ENCODE results near the gene NCK1.
"Not testable (repeated sequence)": the region's sequence is repeated elsewhere in the genome, so short reads cannot be mapped to it uniquely, and the experiment has no call there.

NCK1 gene

GRCh38 chr3:136869282-136869681 is 7.3 kb downstream of the NCK1 start:
- DNase-seq: no peak

- DNase-seq: not testable (repeated sequence)
Observed at GRCh38 chr3:136872258-136872657, 10.2 kb downstream of the NCK1 start.

- DNase-seq: not testable (repeated sequence)
Observed at GRCh38 chr3:136879510-136879909, 17.5 kb downstream of the NCK1 start.

GRCh38 chr3:136882571-136882970 is 20.6 kb downstream of the NCK1 start:
- DNase-seq: no peak

GRCh38 chr3:136883967-136884720 is 22.1 kb downstream of the NCK1 start:
- DNase-seq: no peak

DNA sequence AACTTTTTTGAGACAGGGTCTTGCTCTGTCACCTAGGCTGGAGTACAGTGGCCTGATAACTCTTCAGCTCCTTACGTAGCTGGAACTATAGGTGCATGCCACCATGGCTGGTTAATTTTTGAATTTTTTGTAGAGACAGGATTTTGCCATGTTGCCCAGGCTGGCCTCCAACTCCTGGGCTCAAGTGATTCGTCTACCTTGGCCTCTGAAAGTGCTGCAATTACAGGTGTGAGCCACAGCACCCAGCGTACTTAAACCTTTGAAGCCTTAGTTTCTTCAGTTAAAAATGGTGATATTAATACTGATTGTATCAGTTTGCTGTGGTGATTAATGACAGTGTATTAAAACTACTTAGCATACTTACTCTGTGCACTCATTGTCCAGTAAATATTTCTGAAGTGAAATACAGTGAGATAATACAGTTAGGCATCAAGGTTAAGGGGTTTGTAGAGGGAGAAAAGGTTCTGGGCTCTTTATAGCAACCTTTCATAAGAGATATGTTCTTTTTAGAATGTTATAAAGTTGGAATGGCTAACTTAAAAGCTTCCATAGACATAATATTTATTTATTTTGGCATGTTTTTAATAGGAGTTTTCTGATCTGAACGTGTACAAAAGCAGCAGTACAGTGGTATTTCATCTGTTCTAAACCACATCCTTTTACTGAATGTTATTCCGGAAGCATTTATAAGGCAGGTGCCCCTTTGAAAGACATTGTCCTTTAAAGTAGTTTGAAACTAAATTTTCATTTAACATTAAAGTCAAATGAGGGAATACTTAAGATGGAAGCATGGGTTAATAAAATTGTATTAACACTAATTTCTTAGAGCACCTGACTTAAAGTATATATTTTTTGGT is 23.6 kb downstream of the NCK1 start:
- DNase-seq: no peak

DNA sequence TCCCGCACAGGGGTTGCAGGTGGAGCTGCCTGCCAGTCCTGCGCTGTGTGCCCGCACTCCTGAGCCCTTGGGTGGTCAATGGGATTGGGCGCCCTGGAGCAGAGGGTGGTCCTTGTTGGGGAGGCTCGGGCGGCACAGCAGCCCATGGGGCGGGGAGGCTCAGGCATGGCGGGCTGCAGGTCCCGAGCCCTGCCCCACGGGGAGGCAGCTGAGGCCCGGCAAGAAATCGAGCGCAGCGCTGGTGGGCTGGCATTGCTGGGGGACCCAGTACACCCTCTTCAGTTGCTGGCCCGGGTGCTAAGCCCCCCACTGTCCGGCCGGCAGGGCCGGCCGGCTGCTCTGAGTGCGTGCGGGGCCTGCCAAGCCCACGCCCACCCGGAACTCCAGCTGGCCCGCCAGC is 27.9 kb downstream of the NCK1 start:
- DNase-seq: no peak

DNA sequence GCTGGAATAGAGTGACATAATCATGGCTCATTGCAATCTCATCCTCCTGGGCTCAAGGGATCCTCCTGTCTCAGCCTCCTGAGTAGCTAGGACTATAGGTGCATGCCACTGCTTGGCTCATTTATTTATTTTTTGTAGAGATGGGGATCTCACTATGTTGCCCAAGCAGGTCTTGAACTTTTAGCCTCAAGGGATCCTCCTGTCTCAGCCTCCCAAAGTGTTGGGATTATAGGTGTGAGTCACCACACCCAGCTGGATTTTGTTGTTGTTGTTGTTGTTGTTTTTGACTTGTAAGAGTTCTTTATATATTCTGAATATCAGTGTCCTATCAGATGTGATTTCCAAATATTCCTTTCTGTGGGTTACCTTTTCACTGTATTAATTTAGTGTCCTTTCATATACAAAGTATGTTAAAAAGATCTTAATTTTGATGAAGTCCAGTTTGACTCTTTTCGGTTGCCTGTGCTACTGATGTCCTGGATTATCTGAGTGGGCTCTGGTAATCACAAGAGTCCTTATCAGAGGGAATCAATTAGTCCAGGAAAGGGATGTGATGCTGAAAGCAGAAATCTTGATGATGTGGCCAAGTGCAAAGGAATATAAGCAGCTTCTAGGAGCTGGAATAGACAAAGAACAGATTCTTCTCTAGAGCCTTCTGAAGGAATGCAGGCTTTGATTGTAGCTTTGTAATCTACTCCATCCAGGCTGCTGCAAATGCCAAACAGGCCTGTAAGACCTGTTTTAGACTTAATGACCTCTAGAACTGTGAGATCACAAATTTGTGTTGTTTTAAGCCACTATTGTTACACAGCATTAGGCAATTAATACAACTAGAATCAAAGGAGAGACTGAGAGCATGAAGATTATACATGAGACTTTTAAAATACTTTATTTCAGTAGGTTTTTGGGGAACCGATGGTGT is 30.2 kb downstream of the NCK1 start:
- no peak for DNase-seq

- DNase-seq: no peak
Observed at GRCh38 chr3:136893848-136894443, 31.9 kb downstream of the NCK1 start.

GRCh38 chr3:136897171-136897570 is 35.2 kb downstream of the NCK1 start:
- not testable (repeated sequence) for DNase-seq

GRCh38 chr3:136898549-136898948 is 36.5 kb downstream of the NCK1 start:
- no peak for DNase-seq

DNA sequence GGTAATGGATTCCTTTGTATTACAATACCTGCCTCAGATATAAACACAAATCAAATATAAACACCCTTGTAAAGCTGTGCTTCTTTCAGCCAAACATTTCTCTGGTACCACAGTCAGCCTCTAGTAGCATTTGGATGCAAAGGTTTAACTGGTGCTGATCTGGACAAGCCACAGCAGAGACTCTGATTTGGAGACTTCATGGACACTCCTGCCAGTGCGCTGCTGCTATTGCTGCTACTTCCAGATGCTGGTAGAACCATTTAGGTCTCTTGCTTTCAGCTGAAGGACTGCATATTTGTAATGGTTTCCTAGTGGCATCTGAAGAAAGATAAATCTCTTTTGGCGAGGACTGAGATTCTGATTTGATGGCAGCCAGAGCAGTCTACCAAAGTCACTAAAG is 36.9 kb downstream of the NCK1 start:
- no peak for DNase-seq

GRCh38 chr3:136899622-136900158 is 37.7 kb downstream of the NCK1 start:
- no peak for DNase-seq

- DNase-seq: not testable (repeated sequence)
Observed at GRCh38 chr3:136900694-136901093, 38.7 kb downstream of the NCK1 start.

DNA sequence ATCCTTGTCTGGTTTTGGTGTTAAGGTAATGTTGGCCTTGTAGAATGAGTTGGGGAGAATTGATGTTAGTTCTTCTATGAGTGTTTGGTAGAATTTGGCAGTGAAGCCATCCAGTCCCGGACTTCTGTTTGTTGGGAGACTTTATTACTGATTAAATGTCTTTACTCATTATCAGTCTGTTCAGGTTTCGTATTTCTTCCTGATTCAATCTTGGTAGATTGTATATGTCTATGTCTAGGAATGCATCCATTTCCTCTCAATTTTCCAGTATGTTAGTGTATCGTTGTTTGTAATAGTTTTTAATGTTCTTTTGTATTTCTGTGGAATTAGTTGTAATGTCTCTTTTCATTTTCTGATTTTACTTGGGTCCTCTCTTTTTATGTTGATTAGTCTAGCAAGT is 39.4 kb downstream of the NCK1 start:
- no peak for DNase-seq

GRCh38 chr3:136902530-136902929 is 40.5 kb downstream of the NCK1 start:
- not testable (repeated sequence) for DNase-seq

GRCh38 chr3:136903899-136904298 is 41.9 kb downstream of the NCK1 start:
- no peak for DNase-seq

GRCh38 chr3:136904746-136905145 is 42.7 kb downstream of the NCK1 start:
- DNase-seq: no peak

- DNase-seq: no peak
Observed at GRCh38 chr3:136905549-136905948, 43.5 kb downstream of the NCK1 start.

DNA sequence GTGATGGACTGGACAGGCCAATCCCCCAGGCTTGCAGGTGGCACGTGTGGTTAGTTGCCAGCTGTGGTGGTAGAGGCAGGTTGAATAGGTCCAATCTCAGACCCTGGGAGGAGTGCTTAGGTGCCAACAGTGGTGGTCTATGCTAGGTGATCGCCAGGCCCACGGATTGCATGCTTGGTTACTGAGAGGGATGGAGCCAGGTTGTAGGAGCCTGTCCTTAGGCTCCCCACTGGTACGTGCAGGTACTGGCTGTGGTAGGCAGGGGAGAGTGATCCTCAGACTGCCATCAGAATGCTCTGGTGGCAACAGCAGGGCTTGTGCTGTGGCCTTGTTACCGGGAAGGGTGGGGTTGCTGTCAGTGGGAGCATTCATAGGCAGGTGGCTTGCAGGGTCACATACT is 44.7 kb downstream of the NCK1 start:
- no peak for DNase-seq

DNA sequence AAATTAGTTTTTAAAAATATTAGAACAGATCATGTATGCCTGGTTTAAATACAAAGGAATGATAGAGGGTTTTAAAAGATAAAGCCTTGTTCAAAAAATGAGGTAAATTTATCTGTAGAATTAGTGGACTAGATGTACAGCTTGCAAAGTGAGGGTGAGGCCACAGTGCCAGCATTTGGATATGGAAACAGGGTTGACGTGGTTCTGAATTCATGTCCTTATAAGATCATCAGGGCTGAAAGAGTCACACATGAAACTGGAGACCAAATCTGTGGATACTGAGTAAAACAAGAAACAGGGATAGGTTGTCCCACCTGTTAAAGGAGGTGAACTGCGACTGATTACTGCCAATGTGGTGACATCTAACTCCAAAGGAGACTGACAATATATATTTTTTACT is 46.3 kb downstream of the NCK1 start:
- no peak for DNase-seq

DNA sequence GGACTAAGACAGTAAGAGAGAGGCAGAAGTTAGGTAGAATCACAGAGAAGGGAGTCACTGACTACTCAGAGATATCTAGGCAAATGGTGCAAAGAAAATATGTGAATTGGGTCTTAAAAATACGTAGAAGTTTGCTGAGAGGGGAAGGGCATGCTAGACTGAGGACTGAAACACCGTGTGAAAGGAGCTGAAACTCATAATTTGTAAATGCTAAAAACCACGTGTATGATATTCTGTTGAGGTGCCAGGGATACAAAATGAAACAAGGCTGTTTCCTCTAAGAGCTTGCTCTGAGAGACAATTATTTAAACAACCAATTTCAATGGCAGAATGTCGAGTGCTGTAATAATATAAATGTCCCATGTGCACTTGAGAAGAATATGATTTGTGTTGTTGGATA is 47.2 kb downstream of the NCK1 start:
- DNase-seq: no peak
